Measurements from ENCODE around the gene SPC24. TPM values are rescaled to one million over a fixed set of nuclear protein-coding genes. Genes with fewer than 3 reads are reported as not detected.

The SPC24 gene
- total and polyA plus RNA-seq, 3 donors from 2014 or later = 5.4 to 7.4 (median 7.1) TPM

- TF ChIP-seq POLR2A (IDR thresholded peaks at IDR 0.05) (no peak), CTCF (IDR thresholded peaks at IDR 0.05) (no peak)
- H3K27me3 ChIP-seq = no peaks in the 10 kb centered on the region
- H3K4me1 ChIP-seq = peaks cover 23% of the 10 kb centered on the region
- peak overlapping the region in 1 of 2 donors; percentile 42 for H3K27ac ChIP-seq
- H3K9me3 ChIP-seq = no peaks in the 10 kb centered on the region
- no peaks in the 10 kb centered on the region for H3K36me3 ChIP-seq (ENCODE audit: low read depth, missing control alignments)
- DNase-seq = peak; percentile 67
- intact Hi-C loops (cut with DNase I; ENCODE audit: low total_unique reads) = no loop called here
- WGBS, 2 donors = 53 to 74% methylated on average over 7 of the region's 7 CpGs
- H3K4me3 ChIP-seq = no peak overlapping the region
Observed at GRCh38 chr19:11151181-11151580, 4.4 kb downstream of the SPC24 start.

- WGBS, 2 donors = 87 to 93% methylated on average over 9 to 14 of the region's 14 CpGs
Observed at GRCh38 chr19:11148001-11148400, 7.6 kb downstream of the SPC24 start.

GRCh38 chr19:11145536-11145924 lies 10.1 kb downstream of the SPC24 start:
- TF ChIP-seq CTCF (IDR thresholded peaks at IDR 0.05) = no peak
- no peak for TF ChIP-seq POLR2A (IDR thresholded peaks at IDR 0.05)
- H3K27ac ChIP-seq = no peak overlapping the region
- 95 to 100% methylated on average over 3 of the region's 3 CpGs for WGBS, 2 donors
- H3K27me3 ChIP-seq = no peaks in the 10 kb centered on the region
- H3K9me3 ChIP-seq = no peaks in the 10 kb centered on the region
- peaks cover 19% of the 10 kb centered on the region for H3K4me1 ChIP-seq
- intact Hi-C loops (cut with DNase I; ENCODE audit: low total_unique reads) = no loop called here
- no peaks in the 10 kb centered on the region for H3K36me3 ChIP-seq (ENCODE audit: low read depth, missing control alignments)
- H3K4me3 ChIP-seq = no peak overlapping the region
- DNase-seq = no peak

More at GRCh38 chr19:11148001-11148400, 7.6 kb downstream of the SPC24 start:
- Histone ChIP-seq H3K9me3 (no peaks in the 10 kb centered on the region), H3K27ac (no peak overlapping the region), H3K4me3 (no peak overlapping the region), H3K36me3 (ENCODE audit: low read depth, missing control alignments) (no peaks in the 10 kb centered on the region), H3K27me3 (no peaks in the 10 kb centered on the region), H3K4me1 (peaks cover 19% of the 10 kb centered on the region)
- DNase-seq = no peak
- TF ChIP-seq POLR2A (IDR thresholded peaks at IDR 0.05) = no peak
- no peak for TF ChIP-seq CTCF (IDR thresholded peaks at IDR 0.05)
- intact Hi-C loops (cut with DNase I; ENCODE audit: low total_unique reads) = no loop called here

- intact Hi-C loops (cut with DNase I; ENCODE audit: low total_unique reads) = no loop called here
- no peak overlapping the region for H3K4me3 ChIP-seq
Observed at GRCh38 chr19:11142528-11143171, 12.9 kb downstream of the SPC24 start.

More at GRCh38 chr19:11142528-11143171, 12.9 kb downstream of the SPC24 start:
- H3K4me1 ChIP-seq = peaks cover 39% of the 10 kb centered on the region
- 23 to 31% methylated on average over 13 to 17 of the region's 22 CpGs for WGBS, 2 donors
- H3K9me3 ChIP-seq = no peaks in the 10 kb centered on the region
- H3K27ac ChIP-seq = peak overlapping the region; percentile 83 to 92
- TF ChIP-seq CTCF (IDR thresholded peaks at IDR 0.05) (no peak), POLR2A (IDR thresholded peaks at IDR 0.05) (no peak)
- no peaks in the 10 kb centered on the region for H3K27me3 ChIP-seq
- H3K36me3 ChIP-seq (ENCODE audit: low read depth, missing control alignments) = no peaks in the 10 kb centered on the region
- DNase-seq = peak; percentile 83

Measured in testis (tissue), 3 donors.